Measurements from ENCODE around the gene PLCL2. TPM values are rescaled to one million over a fixed set of nuclear protein-coding genes. Genes with fewer than 3 reads are reported as not detected.
A peak's percentile ranks its signal among the peaks of the same experiment; 100 is the strongest.

The PLCL2 gene
- polyA plus RNA-seq, 1 donor, result 10.2 TPM

DNA sequence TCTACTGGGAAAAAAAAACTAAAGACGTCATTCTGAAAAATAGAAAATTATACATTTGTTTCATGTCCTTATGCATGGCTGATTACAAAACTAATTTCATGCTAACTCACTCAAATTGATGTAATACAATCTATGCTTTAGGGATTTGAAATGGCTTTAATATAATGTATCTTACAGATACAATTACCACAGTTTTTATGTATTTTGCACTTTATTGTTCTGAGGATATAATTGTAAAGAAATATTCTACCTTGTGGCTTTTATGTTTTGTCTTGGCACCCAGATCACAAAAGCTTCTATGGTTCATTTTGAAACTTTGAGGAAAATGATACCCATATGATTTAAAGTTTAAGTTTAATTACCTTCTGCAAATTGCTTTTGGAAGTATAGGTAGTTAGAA is 122.5 kb downstream of the PLCL2 start:
- Histone ChIP-seq H3K27me3 (ENCODE audit: control insufficient read depth, insufficient read depth, low read length) (no peaks in the 10 kb centered on the region), H3K4me1 (ENCODE audit: control insufficient read depth, insufficient read depth, low read length) (peaks cover 3% of the 10 kb centered on the region), H3K36me3 (ENCODE audit: control insufficient read depth, insufficient read depth, low read length) (peaks cover 5% of the 10 kb centered on the region), H3K9me3 (ENCODE audit: control insufficient read depth, low read depth, low read length) (no peaks in the 10 kb centered on the region), H3K4me3 (ENCODE audit: low read length) (no peak overlapping the region), H3K27ac (ENCODE audit: low read length) (no peak overlapping the region)
- no peak for DNase-seq
- WGBS (ENCODE audit: insufficient coverage, low lambda C conversion rate), result no CpG with 5 or more reads among the region's 1 CpG

DNA sequence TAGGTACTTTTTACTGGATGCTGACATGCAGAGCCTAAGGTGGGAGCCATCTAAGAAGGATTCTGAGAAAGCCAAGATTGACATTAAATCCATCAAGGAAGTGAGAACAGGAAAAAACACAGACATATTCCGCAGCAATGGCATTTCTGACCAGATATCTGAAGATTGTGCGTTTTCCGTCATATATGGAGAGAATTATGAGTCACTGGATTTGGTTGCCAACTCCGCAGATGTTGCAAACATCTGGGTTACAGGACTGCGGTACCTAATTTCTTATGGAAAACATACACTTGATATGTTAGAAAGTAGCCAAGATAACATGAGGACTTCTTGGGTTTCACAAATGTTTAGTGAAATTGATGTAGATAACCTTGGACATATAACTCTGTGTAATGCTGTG is 125.1 kb downstream of the PLCL2 start:
- Histone ChIP-seq H3K9me3 (ENCODE audit: control insufficient read depth, low read depth, low read length) (no peaks in the 10 kb centered on the region), H3K36me3 (ENCODE audit: control insufficient read depth, insufficient read depth, low read length) (peaks cover 5% of the 10 kb centered on the region), H3K4me1 (ENCODE audit: control insufficient read depth, insufficient read depth, low read length) (peaks cover 15% of the 10 kb centered on the region), H3K4me3 (ENCODE audit: low read length) (no peak overlapping the region), H3K27me3 (ENCODE audit: control insufficient read depth, insufficient read depth, low read length) (no peaks in the 10 kb centered on the region), H3K27ac (ENCODE audit: low read length) (no peak overlapping the region)
- DNase-seq, result no peak
- no CpG with 5 or more reads among the region's 5 CpGs for WGBS (ENCODE audit: insufficient coverage, low lambda C conversion rate)

DNA sequence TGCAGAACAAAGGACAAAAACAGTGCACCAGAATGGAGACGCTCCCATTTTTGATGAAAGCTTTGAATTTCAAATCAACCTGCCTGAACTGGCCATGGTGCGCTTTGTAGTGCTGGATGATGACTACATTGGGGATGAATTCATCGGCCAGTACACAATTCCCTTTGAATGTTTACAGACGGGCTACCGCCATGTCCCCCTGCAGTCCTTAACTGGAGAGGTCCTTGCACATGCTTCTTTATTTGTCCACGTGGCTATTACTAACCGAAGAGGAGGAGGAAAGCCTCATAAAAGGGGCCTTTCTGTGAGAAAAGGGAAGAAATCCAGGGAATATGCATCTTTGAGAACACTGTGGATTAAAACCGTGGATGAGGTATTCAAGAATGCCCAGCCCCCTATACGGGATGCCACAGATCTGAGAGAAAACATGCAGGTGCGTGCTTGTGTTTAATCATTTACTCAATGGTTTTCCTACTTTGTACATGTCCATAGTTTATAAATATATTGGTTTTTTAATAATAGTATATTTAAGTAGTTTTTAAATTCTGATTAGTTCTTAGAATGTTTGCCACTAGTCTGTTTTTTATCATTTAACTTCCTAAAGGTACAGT is 127.1 kb downstream of the PLCL2 start:
- Histone ChIP-seq H3K36me3 (ENCODE audit: control insufficient read depth, insufficient read depth, low read length) (peaks cover 7% of the 10 kb centered on the region), H3K9me3 (ENCODE audit: control insufficient read depth, low read depth, low read length) (no peaks in the 10 kb centered on the region), H3K4me1 (ENCODE audit: control insufficient read depth, insufficient read depth, low read length) (peaks cover 19% of the 10 kb centered on the region), H3K27ac (ENCODE audit: low read length) (peak overlapping the region; percentile 13), H3K4me3 (ENCODE audit: low read length) (no peak overlapping the region), H3K27me3 (ENCODE audit: control insufficient read depth, insufficient read depth, low read length) (no peaks in the 10 kb centered on the region)
- peak in 1 of 2 donors; percentile 37 for DNase-seq
- WGBS (ENCODE audit: insufficient coverage, low lambda C conversion rate), result no CpG with 5 or more reads among the region's 10 CpGs

GRCh38 chr3:17013050-17013449 is 128.3 kb downstream of the PLCL2 start:
- DNase-seq, result peak in 1 of 2 donors; percentile 23
- Histone ChIP-seq H3K36me3 (ENCODE audit: control insufficient read depth, insufficient read depth, low read length) (peaks cover 7% of the 10 kb centered on the region), H3K4me1 (ENCODE audit: control insufficient read depth, insufficient read depth, low read length) (peaks cover 19% of the 10 kb centered on the region), H3K27ac (ENCODE audit: low read length) (peak overlapping the region; percentile 52), H3K27me3 (ENCODE audit: control insufficient read depth, insufficient read depth, low read length) (no peaks in the 10 kb centered on the region), H3K4me3 (ENCODE audit: low read length) (no peak overlapping the region), H3K9me3 (ENCODE audit: control insufficient read depth, low read depth, low read length) (no peaks in the 10 kb centered on the region)
- WGBS (ENCODE audit: insufficient coverage, low lambda C conversion rate), result no CpG with 5 or more reads among the region's 2 CpGs

DNA sequence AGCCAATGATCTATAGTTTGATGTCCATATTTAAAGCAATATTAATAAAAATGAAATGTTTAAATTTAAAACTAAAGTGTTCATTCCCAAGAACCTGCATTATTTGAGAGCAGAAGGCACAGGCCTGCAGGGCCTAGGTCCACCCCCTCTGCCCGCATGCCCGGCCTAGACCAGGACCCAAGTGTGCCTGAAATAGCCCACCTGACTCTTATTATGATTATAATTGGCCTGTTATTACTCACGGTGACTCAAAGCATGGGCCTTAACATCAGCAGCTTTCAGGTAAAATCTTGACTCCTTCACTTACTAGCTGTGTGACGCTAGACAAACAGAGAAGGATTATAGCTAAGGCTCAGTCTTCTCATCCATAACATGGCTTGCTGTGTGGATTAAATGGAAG is 128.8 kb downstream of the PLCL2 start:
- DNase-seq, result peak in 1 of 2 donors; percentile 8
- peaks cover 19% of the 10 kb centered on the region for H3K4me1 ChIP-seq (ENCODE audit: control insufficient read depth, insufficient read depth, low read length)
- H3K36me3 ChIP-seq (ENCODE audit: control insufficient read depth, insufficient read depth, low read length), result peaks cover 7% of the 10 kb centered on the region
- H3K27ac ChIP-seq (ENCODE audit: low read length), result peak overlapping the region; percentile 52
- H3K9me3 ChIP-seq (ENCODE audit: control insufficient read depth, low read depth, low read length), result no peaks in the 10 kb centered on the region
- WGBS (ENCODE audit: insufficient coverage, low lambda C conversion rate), result no CpG with 5 or more reads among the region's 4 CpGs
- H3K4me3 ChIP-seq (ENCODE audit: low read length), result no peak overlapping the region
- H3K27me3 ChIP-seq (ENCODE audit: control insufficient read depth, insufficient read depth, low read length), result no peaks in the 10 kb centered on the region

DNA sequence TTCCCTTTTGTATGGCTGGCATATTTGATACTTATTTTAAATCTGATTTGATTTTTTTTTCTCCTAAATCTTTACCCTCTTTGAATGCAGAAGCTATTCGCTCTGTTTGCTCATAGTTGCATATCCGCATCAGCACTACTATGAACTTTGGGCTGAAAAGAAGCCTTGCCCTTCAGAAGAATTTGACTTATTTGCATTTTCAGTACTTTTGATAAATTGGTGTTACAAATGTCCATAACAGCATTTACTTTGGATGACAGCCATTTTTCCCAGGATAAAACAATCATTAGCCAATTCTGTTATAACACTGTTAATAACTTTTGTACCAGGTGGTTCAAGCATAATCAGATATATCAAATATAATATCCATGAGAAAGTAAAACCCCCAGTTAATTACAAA is 129.5 kb downstream of the PLCL2 start:
- DNase-seq, result peak in 1 of 2 donors; percentile 21
- peaks cover 7% of the 10 kb centered on the region for H3K36me3 ChIP-seq (ENCODE audit: control insufficient read depth, insufficient read depth, low read length)
- no peaks in the 10 kb centered on the region for H3K9me3 ChIP-seq (ENCODE audit: control insufficient read depth, low read depth, low read length)
- no peak overlapping the region for H3K4me3 ChIP-seq (ENCODE audit: low read length)
- peak overlapping the region; percentile 52 for H3K27ac ChIP-seq (ENCODE audit: low read length)
- H3K27me3 ChIP-seq (ENCODE audit: control insufficient read depth, insufficient read depth, low read length), result no peaks in the 10 kb centered on the region
- WGBS (ENCODE audit: insufficient coverage, low lambda C conversion rate), result no CpG with 5 or more reads among the region's 2 CpGs
- H3K4me1 ChIP-seq (ENCODE audit: control insufficient read depth, insufficient read depth, low read length), result peaks cover 19% of the 10 kb centered on the region

DNA sequence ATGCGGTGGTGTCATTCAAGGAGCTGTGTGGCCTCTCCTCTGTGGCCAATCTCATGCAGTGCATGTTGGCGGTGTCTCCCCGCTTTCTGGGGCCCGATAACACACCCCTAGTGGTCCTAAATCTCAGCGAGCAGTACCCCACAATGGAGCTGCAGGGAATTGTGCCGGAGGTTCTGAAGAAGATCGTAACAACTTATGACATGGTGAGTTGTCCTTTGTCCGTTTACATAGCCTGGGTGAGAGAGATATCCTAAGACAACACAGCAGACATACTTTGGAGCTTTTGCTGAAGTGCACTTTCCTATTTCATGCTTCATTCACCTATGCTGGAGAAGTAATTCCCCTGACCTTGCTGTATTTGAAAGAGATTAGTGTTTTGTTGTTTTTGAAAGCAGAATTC is 130.0 kb downstream of the PLCL2 start:
- H3K4me1 ChIP-seq (ENCODE audit: control insufficient read depth, insufficient read depth, low read length), result peaks cover 19% of the 10 kb centered on the region
- peak; percentile 62 to 84 for DNase-seq
- peak overlapping the region; percentile 52 for H3K27ac ChIP-seq (ENCODE audit: low read length)
- H3K9me3 ChIP-seq (ENCODE audit: control insufficient read depth, low read depth, low read length), result no peaks in the 10 kb centered on the region
- H3K27me3 ChIP-seq (ENCODE audit: control insufficient read depth, insufficient read depth, low read length), result no peaks in the 10 kb centered on the region
- peaks cover 7% of the 10 kb centered on the region for H3K36me3 ChIP-seq (ENCODE audit: control insufficient read depth, insufficient read depth, low read length)
- H3K4me3 ChIP-seq (ENCODE audit: low read length), result no peak overlapping the region
- no CpG with 5 or more reads among the region's 8 CpGs for WGBS (ENCODE audit: insufficient coverage, low lambda C conversion rate)

DNA sequence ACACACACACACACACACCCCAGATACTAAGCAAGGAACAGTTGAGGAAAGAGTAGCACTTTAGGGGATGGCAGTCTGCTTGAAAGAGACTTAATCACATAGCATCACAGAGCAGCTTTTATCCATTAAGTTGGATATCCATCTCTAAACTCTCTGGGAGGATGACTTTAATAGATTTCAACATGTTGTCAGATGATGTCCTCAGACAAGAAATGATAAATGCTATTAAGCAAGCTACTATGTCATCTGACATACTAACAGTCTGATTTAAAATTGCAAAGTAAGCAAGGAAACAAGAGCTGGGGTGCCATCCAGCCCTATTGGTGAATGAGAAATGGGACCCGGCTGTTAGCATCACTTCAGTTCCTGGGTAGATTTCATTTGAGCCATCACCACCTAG is 136.9 kb downstream of the PLCL2 start:
- Histone ChIP-seq H3K27me3 (ENCODE audit: control insufficient read depth, insufficient read depth, low read length) (no peaks in the 10 kb centered on the region), H3K27ac (ENCODE audit: low read length) (no peak overlapping the region), H3K36me3 (ENCODE audit: control insufficient read depth, insufficient read depth, low read length) (no peaks in the 10 kb centered on the region), H3K4me1 (ENCODE audit: control insufficient read depth, insufficient read depth, low read length) (no peaks in the 10 kb centered on the region), H3K9me3 (ENCODE audit: control insufficient read depth, low read depth, low read length) (no peaks in the 10 kb centered on the region), H3K4me3 (ENCODE audit: low read length) (no peak overlapping the region)
- no peak for DNase-seq
- 100% methylated on average over 1 of the region's 1 CpG for WGBS (ENCODE audit: insufficient coverage, low lambda C conversion rate)

DNA sequence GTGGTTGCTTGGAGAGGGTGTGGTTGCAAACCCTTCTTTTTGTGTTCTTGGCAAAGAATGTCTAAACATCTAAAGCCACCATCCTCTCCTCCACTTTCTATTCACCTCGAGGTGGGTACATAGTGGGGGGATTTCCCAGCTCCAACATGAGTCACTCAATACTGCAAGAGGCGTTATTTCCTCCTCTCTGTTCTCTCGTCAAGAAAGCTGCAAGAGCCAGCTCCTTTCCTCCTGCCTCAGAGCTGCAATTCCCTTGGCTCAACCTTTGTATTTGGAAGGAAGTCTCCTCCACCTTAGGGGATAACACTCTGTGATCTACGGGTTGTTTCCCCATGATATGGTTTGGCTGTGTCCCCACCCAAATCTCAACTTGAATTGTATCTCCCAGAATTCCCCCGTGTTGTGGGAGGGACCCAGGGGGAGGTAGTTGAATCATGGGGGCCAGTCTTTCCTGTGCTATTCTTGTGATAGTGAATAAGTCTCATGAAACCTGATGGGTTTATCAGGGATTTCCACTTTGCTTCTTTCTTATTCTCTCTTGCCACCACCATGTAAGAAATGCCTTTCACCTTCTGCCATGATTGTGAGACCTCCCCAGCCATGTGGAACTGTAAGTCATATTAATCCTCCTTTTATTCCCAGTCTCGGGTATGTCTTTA is 138.4 kb downstream of the PLCL2 start:
- WGBS (ENCODE audit: insufficient coverage, low lambda C conversion rate), result 100% methylated on average over 1 of the region's 6 CpGs
- Histone ChIP-seq H3K4me3 (ENCODE audit: low read length) (no peak overlapping the region), H3K27ac (ENCODE audit: low read length) (no peak overlapping the region), H3K36me3 (ENCODE audit: control insufficient read depth, insufficient read depth, low read length) (no peaks in the 10 kb centered on the region), H3K27me3 (ENCODE audit: control insufficient read depth, insufficient read depth, low read length) (no peaks in the 10 kb centered on the region), H3K4me1 (ENCODE audit: control insufficient read depth, insufficient read depth, low read length) (no peaks in the 10 kb centered on the region), H3K9me3 (ENCODE audit: control insufficient read depth, low read depth, low read length) (no peaks in the 10 kb centered on the region)
- DNase-seq, result no peak

DNA sequence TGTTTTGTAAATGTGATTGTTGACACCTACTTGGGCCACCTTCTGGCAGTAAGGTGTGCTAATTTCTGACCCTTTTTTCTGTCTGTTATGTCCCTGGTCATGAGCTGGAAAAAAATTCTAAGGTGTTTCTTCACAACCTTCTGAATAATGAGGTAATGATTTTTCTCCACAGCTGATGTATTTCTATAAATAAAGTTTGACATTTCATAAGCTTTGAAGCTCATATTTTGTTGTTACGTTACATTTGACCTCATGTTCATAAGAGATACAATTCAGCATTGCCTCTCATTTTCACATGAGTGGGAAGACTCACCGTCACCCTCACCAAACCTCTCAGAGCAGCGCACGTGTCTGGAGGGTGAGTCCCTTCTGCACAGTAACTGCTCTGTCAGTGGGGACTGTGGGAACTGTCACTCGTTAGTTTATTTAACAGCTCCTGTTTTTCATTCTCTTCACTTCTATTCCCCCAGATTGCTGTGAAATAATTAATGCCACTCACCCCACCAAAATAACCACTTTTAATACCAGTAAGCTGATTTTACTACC is 140.9 kb downstream of the PLCL2 start:
- Histone ChIP-seq H3K4me1 (ENCODE audit: control insufficient read depth, insufficient read depth, low read length) (no peaks in the 10 kb centered on the region), H3K36me3 (ENCODE audit: control insufficient read depth, insufficient read depth, low read length) (no peaks in the 10 kb centered on the region), H3K27me3 (ENCODE audit: control insufficient read depth, insufficient read depth, low read length) (no peaks in the 10 kb centered on the region), H3K9me3 (ENCODE audit: control insufficient read depth, low read depth, low read length) (no peaks in the 10 kb centered on the region), H3K4me3 (ENCODE audit: low read length) (no peak overlapping the region), H3K27ac (ENCODE audit: low read length) (no peak overlapping the region)
- WGBS (ENCODE audit: insufficient coverage, low lambda C conversion rate), result 80% methylated on average over 1 of the region's 5 CpGs
- no peak for DNase-seq
